H4 (cell line): ENCODE measurements around the gene TAF11L13. TPM values are rescaled to one million over a fixed set of nuclear protein-coding genes. Genes with fewer than 3 reads are reported as not detected.
"Not testable (repeated sequence)": the region's sequence is repeated elsewhere in the genome, so short reads cannot be mapped to it uniquely, and the experiment has no call there.

Experiments used
- DNase-seq: peaks from one replicate; pipeline ENCODE4 v3.0.0-alpha.2; 2015; ENCODE audit warnings: low spot score
- total RNA-seq: library from RNA; depleted of rRNA; stranded (reverse); fragments of >200 nt; shearing (Covaris generic); gene quantifications from 2 replicates; pipeline ENCODE4 v1.2.3, GENCODE V29; 2014; rRNA removed

TAF11L13 gene
- not detected in 2 replicates for total RNA-seq

DNA sequence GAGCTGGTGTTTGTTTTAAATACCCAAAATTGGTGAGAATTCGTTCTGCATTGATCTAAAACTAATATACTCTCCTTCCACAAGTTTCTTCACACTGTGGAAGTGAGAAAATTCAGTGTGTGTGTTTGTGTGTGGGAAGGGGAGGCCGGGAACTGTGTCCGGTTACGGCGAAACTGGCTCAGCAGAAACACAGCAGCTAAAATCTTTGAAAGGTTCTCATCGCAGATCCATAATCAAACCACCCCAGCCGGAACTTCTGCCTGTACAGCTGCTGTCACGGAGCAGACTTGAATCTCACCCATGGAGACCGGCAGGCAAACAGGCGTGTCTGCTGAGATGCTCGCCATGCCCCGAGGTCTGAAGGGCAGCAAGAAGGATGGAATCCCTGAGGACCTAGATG, at the start of gene TAF11L13:
Gene TAF11L13 (plus strand): TSS at position 301 of the 400 bp plus-strand sequence.
- DNase-seq, result not testable (repeated sequence)

DNA sequence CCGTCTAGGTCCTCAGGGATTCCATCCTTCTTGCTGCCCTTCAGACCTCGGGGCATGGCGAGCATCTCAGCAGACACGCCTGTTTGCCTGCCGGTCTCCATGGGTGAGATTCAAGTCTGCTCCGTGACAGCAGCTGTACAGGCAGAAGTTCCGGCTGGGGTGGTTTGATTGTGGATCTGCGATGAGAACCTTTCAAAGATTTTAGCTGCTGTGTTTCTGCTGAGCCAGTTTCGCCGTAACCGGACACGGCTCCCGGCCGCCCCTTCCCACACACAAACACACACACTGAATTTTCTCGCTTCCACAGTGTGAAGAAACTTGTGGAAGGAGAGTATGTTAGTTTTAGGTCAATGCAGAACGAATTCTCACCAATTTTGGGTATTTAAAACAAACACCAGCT, 46.2 kb upstream of the TAF11L13 start, which contains the start of gene TAF11L7:
Gene TAF11L7 (minus strand): TSS at position 101 of the 400 bp plus-strand sequence.
- not testable (repeated sequence) for DNase-seq

DNA sequence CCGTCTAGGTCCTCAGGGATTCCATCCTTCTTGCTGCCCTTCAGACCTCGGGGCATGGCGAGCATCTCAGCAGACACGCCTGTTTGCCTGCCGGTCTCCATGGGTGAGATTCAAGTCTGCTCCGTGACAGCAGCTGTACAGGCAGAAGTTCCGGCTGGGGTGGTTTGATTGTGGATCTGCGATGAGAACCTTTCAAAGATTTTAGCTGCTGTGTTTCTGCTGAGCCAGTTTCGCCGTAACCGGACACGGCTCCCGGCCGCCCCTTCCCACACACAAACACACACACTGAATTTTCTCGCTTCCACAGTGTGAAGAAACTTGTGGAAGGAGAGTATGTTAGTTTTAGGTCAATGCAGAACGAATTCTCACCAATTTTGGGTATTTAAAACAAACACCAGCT, 41.0 kb upstream of the TAF11L13 start, which contains the start of gene TAF11L8:
Gene TAF11L8 (minus strand): TSS at position 101 of the 400 bp plus-strand sequence.
- not testable (repeated sequence) for DNase-seq

GRCh38 chr5:17594255-17594654, 37.6 kb upstream of the TAF11L13 start, which contains the start of gene TAF11L9:
Gene TAF11L9, minus strand, starts transcription at chr5:17594394.
- DNase-seq, result not testable (repeated sequence)

GRCh38 chr5:17597728-17598127, 34.2 kb upstream of the TAF11L13 start, which contains the start of gene TAF11L10:
Gene TAF11L10, minus strand, starts transcription at chr5:17597828.
- DNase-seq, result not testable (repeated sequence)

GRCh38 chr5:17603880-17604279, 28.0 kb upstream of the TAF11L13 start, which contains the start of gene TAF11L11:
Gene TAF11L11, plus strand, starts transcription at chr5:17604183.
- DNase-seq, result not testable (repeated sequence)

DNA sequence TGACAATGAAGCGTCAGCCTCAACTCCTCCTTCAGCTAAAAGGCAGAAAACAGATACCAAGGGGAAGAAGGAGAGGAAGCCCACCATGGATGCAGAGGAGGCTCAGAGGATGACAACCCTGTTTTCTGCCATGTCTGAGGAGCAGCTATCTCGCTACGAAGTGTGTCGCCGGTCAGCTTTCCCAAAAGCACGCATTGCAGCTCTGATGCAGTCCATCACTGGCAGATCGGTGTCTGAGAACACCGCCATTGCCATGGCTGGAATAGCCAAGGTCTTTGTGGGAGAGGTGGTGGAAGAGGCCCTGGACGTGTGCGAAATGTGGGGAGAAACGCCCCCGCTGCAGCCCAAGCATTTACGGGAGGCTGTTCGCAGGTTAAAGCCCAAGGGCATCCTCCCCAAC, 26.9 kb upstream of the TAF11L13 start:
- DNase-seq, result no peak

DNA sequence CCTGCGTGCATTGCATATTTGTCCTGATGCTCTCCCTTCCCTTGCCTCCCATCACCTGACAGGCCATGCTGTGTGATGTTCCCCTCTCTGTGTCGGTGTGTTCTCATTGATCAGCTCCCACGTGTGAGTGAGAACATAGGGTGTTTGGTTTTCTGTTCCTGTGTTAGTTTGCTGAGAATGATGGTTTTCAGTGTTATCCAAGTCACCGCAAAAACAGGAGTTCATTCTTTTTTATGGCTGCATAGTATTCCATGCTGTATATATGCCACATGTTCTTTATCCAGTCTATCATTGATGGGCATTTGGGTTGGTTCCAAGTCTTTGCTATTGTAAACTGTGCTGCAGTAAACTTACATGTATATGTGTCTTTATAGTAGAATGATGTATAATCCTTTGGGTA, 24.4 kb upstream of the TAF11L13 start:
- not testable (repeated sequence) for DNase-seq

GRCh38 chr5:17610092-17610491, 21.8 kb upstream of the TAF11L13 start, which contains the start of gene TAF11L12:
Gene TAF11L12, plus strand, starts transcription at chr5:17610392.
- not testable (repeated sequence) for DNase-seq

DNA sequence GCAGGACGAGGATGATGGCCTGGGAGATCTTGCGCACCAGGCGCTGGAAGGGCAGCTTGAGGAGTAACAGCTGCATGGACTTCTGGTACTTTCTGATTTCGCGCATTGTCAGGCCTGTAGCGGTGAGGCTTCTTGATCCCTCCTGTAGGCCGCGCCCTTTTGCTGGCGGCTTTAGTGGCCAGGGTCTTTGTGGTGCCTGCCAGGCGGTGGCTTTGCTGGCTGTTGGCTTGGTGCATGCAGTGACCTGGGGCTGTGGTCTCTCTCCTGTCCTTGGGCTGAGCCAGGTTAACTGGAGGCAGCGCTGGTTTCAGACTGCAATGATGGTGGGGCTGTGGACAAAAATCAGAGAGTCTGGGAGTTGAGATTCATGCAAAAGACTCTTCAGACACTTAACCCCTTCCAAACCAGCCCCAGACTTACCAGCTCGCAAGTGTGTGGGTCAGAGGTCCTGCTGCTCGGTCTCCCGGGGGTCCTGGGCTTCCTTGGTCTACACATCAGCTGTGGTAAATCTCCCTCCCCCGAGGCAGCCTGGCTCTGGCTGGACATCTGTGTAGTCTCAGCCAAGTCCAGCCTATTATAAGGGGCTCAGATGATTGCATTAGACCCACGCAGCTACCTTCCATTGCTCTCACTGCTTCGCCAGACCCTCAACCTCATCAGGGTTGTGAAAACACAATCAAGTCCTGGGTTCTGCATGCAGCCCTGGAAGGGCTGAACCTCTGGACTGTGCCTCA, 16.8 kb upstream of the TAF11L13 start:
- no peak for DNase-seq

- DNase-seq, result peak; percentile 12
Measured at GRCh38 chr5:17619354-17619753, 12.5 kb upstream of the TAF11L13 start.

DNA sequence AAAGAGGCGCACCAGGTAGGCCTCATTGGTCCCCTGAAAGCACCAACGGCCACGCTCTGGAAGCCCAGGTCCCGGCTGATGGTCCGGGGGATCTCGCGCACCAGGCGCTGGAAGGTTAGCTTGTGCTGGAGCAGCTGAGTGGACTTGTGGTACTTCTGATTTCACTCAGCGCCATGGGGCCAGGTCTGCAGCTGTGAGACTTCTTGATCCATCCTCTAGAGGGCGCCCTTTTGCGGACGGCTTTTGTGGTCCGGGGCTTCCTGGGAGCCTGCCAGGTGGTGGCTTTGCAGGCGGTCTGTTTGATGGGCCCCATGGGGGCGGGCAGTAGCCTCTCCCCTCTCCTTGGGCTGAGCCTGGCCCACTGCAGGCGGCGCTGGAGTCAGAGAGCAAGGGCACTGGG, 11.3 kb upstream of the TAF11L13 start:
- DNase-seq, result no peak

DNA sequence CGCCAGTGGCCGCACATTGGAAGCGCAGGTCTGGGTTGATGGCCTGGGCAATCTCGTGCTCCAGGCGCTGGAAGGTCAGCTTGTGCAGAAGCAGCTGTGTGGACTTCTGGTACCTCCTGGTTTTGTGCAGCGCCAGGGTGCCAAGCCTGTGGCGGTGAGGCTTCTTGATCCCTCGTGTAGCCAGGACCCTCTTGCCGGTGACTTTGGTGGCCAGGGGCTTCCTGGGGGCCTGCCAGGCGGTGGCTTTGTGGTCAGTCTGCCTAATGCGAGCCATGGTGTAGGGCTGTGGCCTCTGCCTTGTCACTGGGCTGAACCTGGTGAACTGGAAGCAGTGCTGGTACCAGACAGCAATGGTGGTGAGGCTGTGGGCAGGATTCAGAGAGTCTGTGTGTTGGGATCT, 6.2 kb upstream of the TAF11L13 start:
- no peak for DNase-seq

DNA sequence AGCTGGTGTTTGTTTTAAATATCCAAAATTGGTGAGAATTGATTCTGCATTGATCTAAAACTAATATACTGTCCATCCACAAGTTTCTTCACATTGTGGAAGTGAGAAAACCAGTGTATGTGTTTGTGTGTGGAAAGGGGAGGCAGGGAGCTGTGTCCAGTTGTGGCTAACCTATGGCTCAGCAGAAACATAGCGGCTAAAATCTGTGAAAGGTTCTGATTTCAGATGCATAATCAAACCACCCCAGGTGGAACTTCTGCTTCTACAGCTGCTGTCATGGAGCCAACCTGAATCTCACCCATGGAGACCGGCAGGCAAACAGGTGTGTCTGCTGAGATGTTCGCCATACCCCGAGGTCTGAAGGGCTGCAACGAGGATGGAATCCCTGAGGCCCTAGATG, 2.3 kb downstream of the TAF11L13 start, which contains the start of gene TAF11L14:
Gene TAF11L14 (plus strand): TSS at position 301 of the 400 bp plus-strand sequence.
- no peak for DNase-seq

GRCh38 chr5:17649232-17649631, 17.3 kb downstream of the TAF11L13 start:
- DNase-seq, result not testable (repeated sequence)

GRCh38 chr5:17655201-17655759, 23.4 kb downstream of the TAF11L13 start:
- not testable (repeated sequence) for DNase-seq

GRCh38 chr5:17655921-17656320, 24.0 kb downstream of the TAF11L13 start:
- no peak for DNase-seq

DNA sequence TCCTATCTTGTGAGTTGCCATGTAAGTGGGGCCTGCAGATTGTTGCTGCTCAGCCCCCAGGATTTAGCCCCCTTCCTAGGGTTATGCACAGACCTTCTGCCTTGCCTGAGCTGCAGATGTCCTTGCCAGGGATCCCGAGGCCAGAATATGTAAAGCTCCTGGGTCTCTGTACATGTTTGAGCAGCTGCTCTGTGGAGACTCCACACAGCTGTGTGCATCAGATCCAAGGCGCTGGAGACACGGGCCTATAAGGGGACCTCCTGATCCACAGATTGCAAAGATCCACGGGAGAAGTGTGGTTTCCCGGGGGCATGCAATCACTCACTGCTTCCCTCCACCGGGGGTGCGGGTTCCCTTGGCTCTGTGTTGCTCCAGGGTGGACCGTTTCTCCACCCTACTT, 31.3 kb downstream of the TAF11L13 start:
- no peak for DNase-seq

GRCh38 chr5:17665836-17666235, 33.9 kb downstream of the TAF11L13 start:
- no peak for DNase-seq

GRCh38 chr5:17666726-17667235, 34.9 kb downstream of the TAF11L13 start:
- DNase-seq, result no peak

- no peak for DNase-seq
Measured at GRCh38 chr5:17670353-17670752, 38.5 kb downstream of the TAF11L13 start.

DNA sequence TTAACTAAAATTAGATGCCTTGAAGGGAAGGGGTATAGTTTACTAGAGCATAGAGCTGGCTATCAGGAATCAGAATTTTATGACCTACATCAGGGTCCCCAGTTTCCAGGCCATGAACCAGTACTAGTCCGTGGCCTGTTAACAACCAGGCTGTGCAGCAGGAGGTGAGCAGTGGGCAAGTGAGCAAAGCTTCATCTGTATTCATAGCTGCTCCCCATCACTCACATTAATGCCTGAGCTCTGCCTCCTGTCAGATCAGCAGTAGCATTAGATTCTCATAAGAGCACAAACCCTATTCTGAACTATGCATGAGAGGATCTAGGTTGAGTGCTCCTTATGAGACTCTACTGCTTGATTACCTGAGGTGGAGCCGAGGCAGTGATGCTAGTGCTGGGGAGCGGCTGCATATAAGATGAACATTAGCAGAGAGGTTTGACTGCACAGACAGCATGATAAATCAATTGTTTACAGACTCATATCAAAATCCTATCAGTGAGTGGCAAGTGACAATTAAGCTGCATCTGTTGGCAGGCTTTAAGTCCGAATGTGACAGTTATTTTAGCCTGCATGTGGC, 47.0 kb downstream of the TAF11L13 start:
- DNase-seq, result no peak
